Myocyte (in vitro differentiated cells): ENCODE measurements around the gene RPA4. TPM values are rescaled to one million over a fixed set of nuclear protein-coding genes. Genes with fewer than 3 reads are reported as not detected.
"Not testable (repeated sequence)": the region's sequence is repeated elsewhere in the genome, so short reads cannot be mapped to it uniquely, and the experiment has no call there.

Experiments used
- DNase-seq: peaks from one replicate; pipeline ENCODE4 v3.0.0-alpha.2; 2012; ENCODE audit warnings: low read depth
- polyA plus RNA-seq: library from polyadenylated mRNA; unstranded; fragments of >200 nt; gene quantifications from one replicate; pipeline ENCODE4 v1.2.1, GENCODE V29; 2012; ENCODE audit warnings: missing spikeins
- total RNA-seq: library from RNA; depleted of rRNA; stranded (reverse); fragments of >200 nt; gene quantifications from 2 replicates; pipeline ENCODE4 v1.2.3, GENCODE V29; 2014

RPA4 gene, protein sequence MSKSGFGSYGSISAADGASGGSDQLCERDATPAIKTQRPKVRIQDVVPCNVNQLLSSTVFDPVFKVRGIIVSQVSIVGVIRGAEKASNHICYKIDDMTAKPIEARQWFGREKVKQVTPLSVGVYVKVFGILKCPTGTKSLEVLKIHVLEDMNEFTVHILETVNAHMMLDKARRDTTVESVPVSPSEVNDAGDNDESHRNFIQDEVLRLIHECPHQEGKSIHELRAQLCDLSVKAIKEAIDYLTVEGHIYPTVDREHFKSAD
- not detected in 2 replicates for total RNA-seq
- polyA plus RNA-seq: 0.13 TPM

DNA sequence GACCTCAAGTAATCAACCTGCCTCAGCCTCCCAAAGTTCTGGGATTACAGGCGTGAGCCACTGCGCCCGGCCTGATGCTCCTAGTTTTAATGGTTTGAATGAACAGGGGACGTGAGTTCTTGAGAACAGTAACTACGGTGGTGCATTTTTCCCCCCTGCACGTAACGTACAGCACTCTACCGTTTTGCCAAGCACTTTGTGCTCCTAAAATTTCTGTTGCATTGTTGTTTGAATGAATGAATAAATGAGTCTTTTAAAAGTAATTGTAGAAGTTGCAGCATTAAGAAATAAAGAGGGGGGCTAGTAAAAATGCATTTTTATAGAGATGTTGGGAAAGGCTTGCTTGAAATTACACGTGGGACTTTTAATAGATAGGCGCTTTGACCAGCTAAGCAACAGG is at the start of gene RPA4:
Gene RPA4, plus strand, starts transcription at position 301 of the 400 bp plus-strand sequence. CDS start 403 bp downstream, outside the sequence.
- no peak for DNase-seq

DNA sequence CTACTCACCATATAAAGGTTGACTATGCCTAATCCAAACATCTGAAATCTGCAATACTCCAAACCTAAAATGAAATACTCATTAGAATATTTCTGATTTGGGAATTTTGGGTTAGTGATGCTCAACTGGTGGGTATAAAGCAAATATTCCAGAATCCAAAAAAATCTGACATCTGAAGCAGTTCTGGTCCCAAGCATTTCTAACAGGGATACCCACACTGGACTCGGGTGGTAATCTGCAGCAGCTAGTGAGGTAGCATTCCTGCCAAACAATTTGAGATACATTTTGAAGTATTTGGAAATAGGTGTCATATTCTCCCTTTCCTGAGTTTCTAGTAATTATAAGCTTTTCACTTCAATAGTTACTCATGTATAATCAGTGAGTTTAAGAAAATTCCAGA is 49.6 kb upstream of the RPA4 start:
- no peak for DNase-seq

- no peak for DNase-seq
Observed at GRCh38 chrX:96835660-96836289, 47.9 kb upstream of the RPA4 start.

DNA sequence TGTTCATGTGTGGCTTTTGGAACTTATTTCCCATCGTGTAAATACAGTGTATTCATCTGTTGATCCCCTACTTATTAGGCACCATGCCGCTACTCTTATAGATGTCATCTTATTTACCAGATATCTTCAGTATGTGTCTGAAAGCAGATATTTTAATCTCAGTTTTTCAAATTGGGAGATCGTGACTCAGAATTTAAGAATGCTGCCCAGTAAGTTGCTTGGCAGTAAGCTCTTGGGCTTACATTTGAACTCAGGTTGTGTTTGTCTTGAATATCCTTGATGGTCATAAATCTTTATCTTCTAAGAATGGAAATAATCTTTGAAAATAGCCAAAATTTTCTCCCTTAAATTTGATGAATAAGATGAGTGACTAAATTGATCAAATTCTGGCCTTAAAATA is 45.9 kb upstream of the RPA4 start:
- no peak for DNase-seq

GRCh38 chrX:96838537-96838936 is 45.2 kb upstream of the RPA4 start:
- no peak for DNase-seq

DNA sequence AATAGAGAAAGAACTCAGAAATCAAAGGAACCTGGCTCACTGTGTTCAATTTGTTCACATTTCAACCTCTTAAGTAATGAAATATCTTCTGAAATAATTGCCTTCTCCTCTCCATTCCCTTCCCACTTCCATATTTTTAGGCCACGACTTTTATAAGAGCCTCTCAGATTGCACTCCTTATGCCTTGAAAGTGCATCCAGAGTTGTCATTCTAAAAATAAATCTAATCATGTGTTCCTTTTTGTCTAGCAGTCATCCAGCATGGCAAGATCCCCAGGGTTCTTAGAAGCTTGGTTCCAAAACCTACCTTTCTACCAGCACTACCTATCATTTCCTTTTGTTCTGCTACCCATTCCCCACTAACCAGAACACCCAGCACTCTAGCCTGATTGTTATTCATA is 42.4 kb upstream of the RPA4 start:
- DNase-seq: peak; percentile 27

DNA sequence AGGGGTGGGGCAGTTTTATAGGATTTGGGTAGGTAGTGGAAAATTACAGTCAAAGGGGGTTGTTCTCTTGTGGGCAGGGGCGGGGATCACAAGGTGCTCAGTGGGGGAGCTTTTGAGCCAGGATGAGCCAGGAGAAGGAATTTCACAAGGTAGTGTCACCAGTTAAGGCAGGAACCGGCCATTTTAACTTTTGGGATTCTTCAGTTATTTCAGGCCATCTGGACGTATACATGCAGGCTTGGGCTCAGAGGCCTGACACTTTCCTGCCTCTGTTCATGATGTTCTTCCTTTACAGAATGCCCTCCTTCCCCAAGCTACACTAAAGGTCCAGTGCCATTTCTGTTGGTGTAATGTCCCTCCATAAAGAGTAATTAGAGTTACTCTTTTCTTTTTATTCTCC is 41.8 kb upstream of the RPA4 start:
- DNase-seq: not testable (repeated sequence)

GRCh38 chrX:96843566-96843965 is 40.1 kb upstream of the RPA4 start:
- DNase-seq: no peak

GRCh38 chrX:96846841-96847240 is 36.9 kb upstream of the RPA4 start:
- DNase-seq: no peak

GRCh38 chrX:96859422-96859821 is 24.3 kb upstream of the RPA4 start:
- not testable (repeated sequence) for DNase-seq

- DNase-seq: no peak
Observed at GRCh38 chrX:96861218-96861617, 22.5 kb upstream of the RPA4 start.

GRCh38 chrX:96861661-96862060 is 22.0 kb upstream of the RPA4 start:
- no peak for DNase-seq

- no peak for DNase-seq
Observed at GRCh38 chrX:96884027-96884426, 319 bp downstream of the RPA4 start.

DNA sequence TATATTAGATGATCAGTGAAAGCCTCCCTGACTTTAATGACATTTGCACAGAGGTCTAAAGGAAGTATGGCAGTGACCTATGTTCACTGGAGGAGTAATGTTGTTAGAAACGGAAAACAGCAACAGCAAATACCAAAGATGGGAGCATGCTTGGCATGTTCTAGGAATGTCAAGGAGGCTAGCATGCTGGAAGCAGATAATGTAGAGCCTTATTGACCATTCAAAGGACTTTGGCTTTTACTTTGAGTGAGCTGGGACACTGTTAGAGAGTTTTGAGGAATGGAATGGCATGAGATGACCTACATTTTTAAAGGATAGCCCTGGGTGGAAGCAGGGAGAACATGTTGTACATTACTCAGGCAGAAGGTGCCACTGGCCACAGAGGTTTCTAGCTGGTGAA is 6.0 kb downstream of the RPA4 start:
- DNase-seq: no peak

- DNase-seq: no peak
Observed at GRCh38 chrX:96906741-96907140, 23.0 kb downstream of the RPA4 start.

DNA sequence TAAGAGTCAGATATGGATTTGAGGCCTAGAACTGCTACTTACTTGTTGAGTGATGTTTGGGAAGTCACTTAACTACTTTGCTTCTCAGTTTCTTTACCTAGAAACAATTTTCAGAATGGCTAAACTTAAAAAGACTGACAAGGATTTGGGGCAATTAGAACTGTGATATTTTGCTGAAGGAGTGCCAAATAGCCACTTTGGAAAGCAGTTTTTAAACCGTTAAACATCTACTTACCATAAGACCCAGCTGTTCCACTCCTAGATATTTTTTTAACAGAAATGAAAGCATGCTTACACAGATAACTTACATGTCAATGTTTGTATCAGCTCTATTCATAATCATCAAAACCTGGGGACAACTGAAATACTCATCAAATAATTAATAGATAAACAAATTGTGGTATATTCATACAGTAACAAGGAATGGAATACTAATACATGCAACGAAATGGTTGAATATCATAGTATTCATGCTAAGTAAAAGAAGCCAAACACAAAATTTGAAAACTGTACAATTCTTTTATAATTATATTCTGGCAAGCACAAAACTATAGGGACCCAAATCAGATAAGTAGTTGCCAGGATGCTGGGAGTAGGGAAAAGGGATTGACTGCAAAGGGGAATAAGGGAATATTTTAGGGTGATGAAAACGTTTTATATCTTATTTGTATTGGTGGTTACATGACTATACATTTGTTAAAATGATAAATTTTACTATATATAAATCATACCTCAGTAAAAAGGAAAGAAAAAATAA is 24.0 kb downstream of the RPA4 start:
- no peak for DNase-seq

GRCh38 chrX:96909291-96909690 is 25.6 kb downstream of the RPA4 start:
- DNase-seq: no peak

- DNase-seq: no peak
Observed at GRCh38 chrX:96918864-96919263, 35.2 kb downstream of the RPA4 start.

- no peak for DNase-seq
Observed at GRCh38 chrX:96919672-96920071, 36.0 kb downstream of the RPA4 start.

- no peak for DNase-seq
Observed at GRCh38 chrX:96924581-96924980, 40.9 kb downstream of the RPA4 start.

DNA sequence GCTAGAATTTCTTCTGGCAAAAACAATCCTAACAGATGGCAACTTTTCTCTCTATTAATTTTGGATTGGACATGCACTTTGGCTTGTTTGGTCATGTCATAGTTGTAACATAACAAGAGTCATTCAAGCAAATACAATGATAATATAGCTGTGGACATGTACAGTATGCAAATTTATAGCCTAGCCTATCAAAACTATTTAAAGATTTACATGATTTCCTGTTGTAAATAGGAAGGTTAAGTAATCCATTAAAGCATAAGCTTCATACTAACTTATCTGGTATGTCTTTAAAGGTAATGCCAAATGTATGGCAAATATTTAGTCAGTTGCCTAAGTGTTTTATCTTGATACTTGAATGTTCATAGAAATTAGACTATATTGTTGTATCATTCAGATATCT is 45.3 kb downstream of the RPA4 start:
- no peak for DNase-seq
